ENCODE data around the gene TRPV5.

TRPV5 gene

GRCh38 chr7:142871260-142872105 is 62.1 kb downstream of the TRPV5 start:
- H3K4me3 ChIP-seq (ENCODE audit: low read length) = no peak overlapping the region
- TF ChIP-seq ZNF274 (IDR thresholded peaks at IDR 0.05; ENCODE audit: low read depth, low read length) = no peak

GRCh38 chr7:142870566-142871259 is 62.8 kb downstream of the TRPV5 start:
- no peak for TF ChIP-seq ZNF274 (IDR thresholded peaks at IDR 0.05; ENCODE audit: low read depth, low read length)
- no peak overlapping the region for H3K4me3 ChIP-seq (ENCODE audit: low read length)

DNA sequence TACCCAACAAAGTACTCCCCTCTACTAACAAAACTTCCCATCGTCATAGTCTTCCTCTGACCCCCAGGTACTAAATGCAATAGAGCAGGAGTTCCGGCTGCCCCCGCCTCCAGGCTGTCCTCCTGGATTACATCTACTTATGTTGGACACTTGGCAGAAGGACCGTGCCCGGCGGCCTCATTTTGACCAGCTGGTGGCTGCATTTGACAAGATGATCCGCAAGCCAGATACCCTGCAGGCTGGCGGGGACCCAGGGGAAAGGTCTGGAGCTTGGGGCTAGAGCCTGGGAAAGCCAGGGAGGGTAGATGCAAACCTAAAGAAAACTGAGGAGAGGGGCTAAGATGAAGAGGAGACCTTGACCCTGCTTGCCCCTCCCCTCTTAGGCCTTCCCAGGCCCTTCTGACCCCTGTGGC is 63.4 kb downstream of the TRPV5 start:
- no peak for TF ChIP-seq ZNF274 (IDR thresholded peaks at IDR 0.05; ENCODE audit: low read depth, low read length)
- no peak overlapping the region for H3K4me3 ChIP-seq (ENCODE audit: low read length)

GRCh38 chr7:142869434-142869833 is 64.1 kb downstream of the TRPV5 start:
- TF ChIP-seq ZNF274 (IDR thresholded peaks at IDR 0.05; ENCODE audit: low read depth, low read length) = no peak
- H3K4me3 ChIP-seq (ENCODE audit: low read length) = no peak overlapping the region

- no peak for TF ChIP-seq ZNF274 (IDR thresholded peaks at IDR 0.05; ENCODE audit: low read depth, low read length)
- H3K4me3 ChIP-seq (ENCODE audit: low read length) = no peak overlapping the region
These were observed 64.5 kb downstream of the TRPV5 start for GRCh38 chr7:142868986-142869415.

DNA sequence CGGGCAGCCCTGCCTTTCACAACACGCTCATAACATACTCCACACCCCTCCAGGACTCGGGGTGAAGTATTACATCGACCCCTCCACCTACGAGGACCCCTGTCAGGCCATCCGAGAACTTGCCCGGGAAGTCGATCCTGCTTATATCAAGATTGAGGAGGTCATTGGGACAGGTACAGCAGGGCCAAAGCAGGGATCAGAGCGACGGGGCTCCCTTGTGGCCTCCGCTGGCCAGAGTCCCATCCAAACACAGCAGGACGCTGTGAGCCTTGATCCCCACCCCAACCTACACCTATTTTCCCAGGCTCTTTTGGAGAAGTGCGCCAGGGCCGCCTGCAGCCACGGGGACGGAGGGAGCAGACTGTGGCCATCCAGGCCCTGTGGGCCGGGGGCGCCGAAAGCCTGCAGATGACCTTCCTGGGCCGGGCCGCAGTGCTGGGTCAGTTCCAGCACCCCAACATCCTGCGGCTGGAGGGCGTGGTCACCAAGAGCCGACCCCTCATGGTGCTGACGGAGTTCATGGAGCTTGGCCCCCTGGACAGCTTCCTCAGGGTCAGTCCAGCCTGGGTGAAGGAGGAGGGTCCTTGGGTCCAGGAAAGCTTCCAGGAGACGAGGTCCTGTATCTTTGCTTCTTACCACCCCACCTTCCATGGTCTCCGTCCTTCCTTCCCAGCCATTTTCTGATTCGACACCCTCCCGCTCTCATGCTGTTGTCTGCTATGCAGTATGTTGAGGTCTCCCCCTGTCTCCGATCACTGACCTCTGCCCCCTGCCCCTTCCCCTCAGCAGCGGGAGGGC is 65.2 kb downstream of the TRPV5 start:
- H3K4me3 ChIP-seq (ENCODE audit: low read length) = no peak overlapping the region
- no peak for TF ChIP-seq ZNF274 (IDR thresholded peaks at IDR 0.05; ENCODE audit: low read depth, low read length)

GRCh38 chr7:142867398-142868187 is 66.0 kb downstream of the TRPV5 start:
- no peak for TF ChIP-seq ZNF274 (IDR thresholded peaks at IDR 0.05; ENCODE audit: low read depth, low read length)
- no peak overlapping the region for H3K4me3 ChIP-seq (ENCODE audit: low read length)

DNA sequence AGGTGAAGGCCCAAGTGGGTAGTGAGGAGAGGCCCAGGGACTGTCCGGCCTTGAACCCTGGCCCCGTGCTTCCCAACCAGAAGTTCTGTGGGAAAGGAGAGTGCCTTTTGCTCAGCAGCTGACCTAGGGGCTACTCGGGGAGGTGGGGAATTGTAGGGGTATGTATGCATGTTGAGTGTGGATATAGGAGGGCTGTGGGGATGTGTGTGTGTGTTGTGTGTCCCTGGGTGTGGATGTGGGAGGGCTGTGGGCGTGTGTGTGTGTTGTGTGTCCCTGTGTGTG is 66.5 kb downstream of the TRPV5 start:
- no peak overlapping the region for H3K4me3 ChIP-seq (ENCODE audit: low read length)
- no peak for TF ChIP-seq ZNF274 (IDR thresholded peaks at IDR 0.05; ENCODE audit: low read depth, low read length)

- no peak for TF ChIP-seq ZNF274 (IDR thresholded peaks at IDR 0.05; ENCODE audit: low read depth, low read length)
- H3K4me3 ChIP-seq (ENCODE audit: low read length) = no peak overlapping the region
These were observed 67.0 kb downstream of the TRPV5 start for GRCh38 chr7:142866361-142867096.

DNA sequence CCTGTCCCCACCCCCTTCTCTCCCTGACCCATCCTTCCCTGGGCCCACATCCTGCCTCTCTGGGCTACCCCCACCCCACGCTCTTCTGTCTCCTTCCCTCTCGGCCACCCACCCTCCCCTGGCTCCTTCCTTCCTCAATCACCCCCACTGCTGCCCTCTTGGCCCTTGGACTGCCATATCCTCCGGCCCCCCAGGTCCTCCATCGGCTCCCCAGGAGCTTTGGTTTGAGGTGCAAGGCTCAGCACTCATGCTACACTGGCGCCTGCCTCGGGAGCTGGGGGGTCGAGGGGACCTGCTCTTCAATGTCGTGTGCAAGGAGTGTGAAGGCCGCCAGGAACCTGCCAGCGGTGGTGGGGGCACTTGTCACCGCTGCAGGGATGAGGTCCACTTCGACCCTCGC is 67.8 kb downstream of the TRPV5 start:
- no peak overlapping the region for H3K4me3 ChIP-seq (ENCODE audit: low read length)
- TF ChIP-seq ZNF274 (IDR thresholded peaks at IDR 0.05; ENCODE audit: low read depth, low read length) = no peak

- H3K4me3 ChIP-seq (ENCODE audit: low read length) = no peak overlapping the region
- TF ChIP-seq ZNF274 (IDR thresholded peaks at IDR 0.05; ENCODE audit: low read depth, low read length) = no peak
These were observed 68.4 kb downstream of the TRPV5 start for GRCh38 chr7:142864980-142865747.

DNA sequence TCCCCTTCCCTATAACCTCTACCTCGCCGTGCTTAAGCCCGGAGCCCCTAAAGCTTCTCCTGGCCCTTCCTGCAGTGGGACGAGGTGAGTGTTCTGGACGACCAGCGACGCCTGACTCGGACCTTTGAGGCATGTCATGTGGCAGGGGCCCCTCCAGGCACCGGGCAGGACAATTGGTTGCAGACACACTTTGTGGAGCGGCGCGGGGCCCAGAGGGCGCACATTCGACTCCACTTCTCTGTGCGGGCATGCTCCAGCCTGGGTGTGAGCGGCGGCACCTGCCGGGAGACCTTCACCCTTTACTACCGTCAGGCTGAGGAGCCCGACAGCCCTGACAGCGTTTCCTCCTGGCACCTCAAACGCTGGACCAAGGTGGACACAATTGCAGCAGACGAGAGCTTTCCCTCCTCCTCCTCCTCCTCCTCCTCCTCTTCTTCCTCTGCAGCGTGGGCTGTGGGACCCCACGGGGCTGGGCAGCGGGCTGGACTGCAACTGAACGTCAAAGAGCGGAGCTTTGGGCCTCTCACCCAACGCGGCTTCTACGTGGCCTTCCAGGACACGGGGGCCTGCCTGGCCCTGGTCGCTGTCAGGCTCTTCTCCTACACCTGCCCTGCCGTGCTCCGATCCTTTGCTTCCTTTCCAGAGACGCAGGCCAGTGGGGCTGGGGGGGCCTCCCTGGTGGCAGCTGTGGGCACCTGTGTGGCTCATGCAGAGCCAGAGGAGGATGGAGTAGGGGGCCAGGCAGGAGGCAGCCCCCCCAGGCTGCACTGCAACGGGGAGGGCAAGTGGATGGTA is 69.5 kb downstream of the TRPV5 start:
- TF ChIP-seq ZNF274 (IDR thresholded peaks at IDR 0.05; ENCODE audit: low read depth, low read length) = no peak
- no peak overlapping the region for H3K4me3 ChIP-seq (ENCODE audit: low read length)
